Measurements from ENCODE around the gene ZNF385B. TPM values are rescaled to one million over a fixed set of nuclear protein-coding genes. Genes with fewer than 3 reads are reported as not detected.
"Not testable (repeated sequence)": the region's sequence is repeated elsewhere in the genome, so short reads cannot be mapped to it uniquely, and the experiment has no call there.

Gene ZNF385B
- polyA plus RNA-seq, 12 donors = 11.0 to 32.8 (median 19.8) TPM; not detected in 1

GRCh38 chr2:179804206-179804605, 57.2 kb downstream of the ZNF385B start:
- DNase-seq = no peak

- DNase-seq = no peak
Observed at GRCh38 chr2:179802051-179802882, 59.1 kb downstream of the ZNF385B start.

- DNase-seq = no peak
Observed at GRCh38 chr2:179800776-179801175, 60.6 kb downstream of the ZNF385B start.

GRCh38 chr2:179796213-179797007, 65.0 kb downstream of the ZNF385B start:
- DNase-seq = no peak

DNA sequence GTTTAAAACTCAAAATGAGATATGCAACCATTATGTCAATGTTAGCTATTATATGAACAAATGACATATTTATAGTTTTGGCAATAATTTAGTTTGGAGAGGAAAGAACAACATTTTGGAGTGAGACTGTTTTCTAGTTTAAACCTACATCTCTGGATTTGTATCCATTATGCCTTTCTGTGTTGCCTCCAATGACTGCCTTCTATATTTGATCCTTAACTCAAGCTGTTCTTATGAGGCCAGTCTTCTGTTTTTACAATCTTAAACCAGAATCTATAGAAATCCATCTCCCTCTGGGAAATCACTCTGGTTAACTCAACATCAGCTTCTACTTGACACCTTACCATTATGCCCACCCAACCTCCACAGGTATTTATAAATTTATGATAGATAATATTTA, 67.5 kb downstream of the ZNF385B start:
- no peak for DNase-seq

GRCh38 chr2:179793238-179793637, 68.2 kb downstream of the ZNF385B start:
- DNase-seq = no peak

GRCh38 chr2:179790235-179791217, 70.9 kb downstream of the ZNF385B start:
- no peak for DNase-seq

DNA sequence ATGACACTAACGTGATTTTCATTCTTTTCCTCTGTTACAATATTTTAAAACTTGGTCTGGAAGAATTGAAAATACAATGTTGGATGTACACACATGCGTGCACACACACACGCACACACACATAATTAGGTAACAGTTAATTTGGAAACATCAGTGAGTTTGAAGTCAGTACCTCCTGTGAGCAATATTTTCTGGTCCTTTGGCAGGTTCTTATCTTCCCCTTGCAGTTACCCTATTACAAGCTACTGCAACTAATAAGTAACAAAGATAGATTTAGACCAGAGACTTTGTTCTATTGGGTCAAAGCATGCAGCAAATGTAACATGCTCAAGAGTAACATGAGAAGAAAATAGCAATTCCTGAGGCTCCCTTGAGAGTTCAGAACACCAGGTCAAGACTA, 73.3 kb downstream of the ZNF385B start:
- DNase-seq = no peak

GRCh38 chr2:179787601-179788000, 73.8 kb downstream of the ZNF385B start:
- no peak for DNase-seq

DNA sequence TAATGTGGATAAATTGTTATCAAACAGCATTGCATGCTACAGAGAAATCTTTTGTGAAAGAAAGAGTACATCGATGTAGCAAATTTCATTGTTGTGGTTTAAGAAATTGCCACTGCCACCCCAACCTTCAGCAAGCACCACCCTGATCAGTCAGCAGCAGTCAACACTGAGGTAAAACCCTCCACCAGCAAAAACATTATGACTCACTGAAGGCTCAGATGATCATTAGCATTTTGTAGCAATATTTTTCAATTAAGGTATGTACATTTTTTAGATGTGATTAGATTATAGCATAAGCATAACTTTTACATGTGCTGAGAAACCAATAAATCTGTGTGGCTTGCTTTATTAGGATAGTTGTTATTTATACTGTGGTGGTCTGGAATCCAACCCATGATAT, 75.5 kb downstream of the ZNF385B start:
- no peak for DNase-seq

DNA sequence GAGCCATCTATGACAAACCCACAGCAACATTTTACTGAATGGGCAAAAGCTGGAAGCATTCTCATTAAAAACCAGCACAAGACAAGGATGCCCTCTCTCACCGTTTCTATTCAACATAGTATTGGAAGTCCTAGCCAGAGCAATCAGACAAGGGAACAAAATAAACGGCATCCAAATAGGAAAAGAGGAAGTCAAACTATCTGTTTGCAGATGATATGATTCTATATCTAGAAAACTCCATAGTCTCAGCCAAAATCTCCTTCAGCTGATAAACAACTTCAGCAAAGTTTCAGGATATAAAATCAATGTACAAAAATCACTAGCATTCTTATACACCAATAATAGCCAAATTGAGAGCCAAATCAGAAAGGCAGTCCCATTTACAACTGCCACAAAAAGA, 79.1 kb downstream of the ZNF385B start:
- not testable (repeated sequence) for DNase-seq

DNA sequence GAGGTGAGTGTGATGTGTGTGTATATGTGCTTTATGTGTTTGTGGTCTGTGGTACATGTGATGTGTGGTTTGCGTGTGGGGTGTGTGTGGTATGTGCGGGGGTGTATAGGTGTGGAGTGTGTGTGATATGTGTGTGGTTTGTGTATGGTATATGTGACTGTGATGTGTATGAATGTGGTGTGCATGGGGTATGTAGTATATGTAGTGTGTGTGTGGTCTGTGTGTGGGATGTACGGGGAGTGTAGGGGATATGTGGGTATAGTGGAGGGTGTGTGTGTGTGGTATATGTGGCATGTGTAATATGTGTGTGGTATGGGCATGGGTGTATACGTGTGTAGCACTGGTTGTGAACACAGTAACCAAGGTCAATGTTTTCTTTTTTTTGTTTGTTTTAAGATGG, 87.4 kb downstream of the ZNF385B start:
- DNase-seq = no peak

DNA sequence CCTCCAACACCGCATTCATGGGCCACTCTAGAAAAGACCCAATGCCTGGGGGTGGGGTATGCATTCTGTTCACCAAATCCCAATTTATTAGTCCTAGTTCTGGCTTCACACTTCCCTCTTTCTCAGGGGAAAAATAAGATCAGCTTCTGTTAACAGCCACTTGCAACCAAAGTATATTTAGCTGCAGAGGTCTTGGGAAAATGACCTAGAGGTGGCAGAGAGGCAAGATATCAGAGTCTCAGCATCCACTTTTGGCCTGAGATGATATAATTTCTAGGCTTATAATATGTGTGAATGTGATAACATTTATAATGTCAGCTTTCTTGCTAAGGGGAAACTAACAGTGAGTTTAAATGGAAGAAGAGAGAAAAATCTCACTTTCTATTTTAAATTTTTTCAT, 89.1 kb downstream of the ZNF385B start:
- no peak for DNase-seq

- no peak for DNase-seq
Observed at GRCh38 chr2:179771791-179772190, 89.6 kb downstream of the ZNF385B start.

DNA sequence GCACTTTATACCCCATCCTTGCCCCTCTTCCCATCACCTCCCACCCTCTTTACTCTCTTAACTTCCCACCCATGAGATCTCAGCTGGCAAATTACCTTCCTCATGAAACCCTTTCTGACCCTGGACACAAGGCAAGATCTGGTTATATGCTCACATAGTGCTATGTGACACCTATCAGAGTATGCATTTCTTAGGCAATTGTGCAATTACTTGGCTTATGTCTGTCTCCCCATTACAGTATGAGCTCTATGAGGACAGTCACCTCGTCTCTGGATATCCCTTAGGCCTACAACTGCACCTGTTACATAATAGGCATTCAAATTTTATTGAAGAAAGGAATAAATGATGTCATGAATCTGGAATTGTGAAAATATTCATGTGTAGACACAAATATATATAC, 91.4 kb downstream of the ZNF385B start:
- no peak for DNase-seq

GRCh38 chr2:179769323-179769722, 92.1 kb downstream of the ZNF385B start:
- DNase-seq = no peak

GRCh38 chr2:179768765-179769164, 92.6 kb downstream of the ZNF385B start:
- DNase-seq = no peak

GRCh38 chr2:179765666-179766065, 95.7 kb downstream of the ZNF385B start:
- no peak for DNase-seq

DNA sequence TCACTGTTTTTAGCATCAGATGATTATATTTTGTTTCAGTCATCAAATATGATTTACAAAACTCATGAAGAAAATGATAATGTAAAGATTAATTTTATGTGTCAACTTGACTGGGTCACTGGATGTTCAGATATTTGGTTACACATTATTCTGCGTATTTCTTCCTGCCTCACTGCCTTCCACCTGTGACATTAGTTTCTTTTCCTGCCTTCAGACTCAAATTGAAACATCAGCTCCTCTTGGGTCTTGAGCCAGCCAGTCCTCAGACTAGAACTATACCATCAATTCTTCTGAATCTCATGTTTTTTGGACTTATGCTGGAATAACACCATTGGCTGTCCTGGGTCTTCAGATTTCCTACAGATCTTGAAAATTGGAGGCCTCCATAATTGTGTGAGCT, 96.7 kb downstream of the ZNF385B start:
- DNase-seq = no peak

DNA sequence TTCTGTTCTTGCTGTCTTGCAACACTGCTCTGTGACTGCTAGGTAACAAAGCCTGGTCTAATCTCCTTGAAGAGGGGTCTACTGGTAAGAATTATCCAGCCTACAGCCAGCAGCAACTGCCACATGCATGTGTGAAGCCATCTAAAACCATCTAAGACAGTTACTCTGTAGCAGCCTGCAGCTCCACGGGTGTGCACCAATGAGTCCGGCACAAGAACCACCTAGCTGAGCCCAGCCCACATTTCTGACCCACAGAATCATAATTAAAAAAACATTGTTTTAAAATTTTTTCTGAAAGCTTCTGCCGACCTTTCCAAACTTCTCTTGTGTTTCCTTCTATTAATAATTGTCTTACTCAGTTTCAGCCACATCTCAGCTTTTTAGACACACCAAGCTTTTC, 102.8 kb downstream of the ZNF385B start:
- no peak for DNase-seq

DNA sequence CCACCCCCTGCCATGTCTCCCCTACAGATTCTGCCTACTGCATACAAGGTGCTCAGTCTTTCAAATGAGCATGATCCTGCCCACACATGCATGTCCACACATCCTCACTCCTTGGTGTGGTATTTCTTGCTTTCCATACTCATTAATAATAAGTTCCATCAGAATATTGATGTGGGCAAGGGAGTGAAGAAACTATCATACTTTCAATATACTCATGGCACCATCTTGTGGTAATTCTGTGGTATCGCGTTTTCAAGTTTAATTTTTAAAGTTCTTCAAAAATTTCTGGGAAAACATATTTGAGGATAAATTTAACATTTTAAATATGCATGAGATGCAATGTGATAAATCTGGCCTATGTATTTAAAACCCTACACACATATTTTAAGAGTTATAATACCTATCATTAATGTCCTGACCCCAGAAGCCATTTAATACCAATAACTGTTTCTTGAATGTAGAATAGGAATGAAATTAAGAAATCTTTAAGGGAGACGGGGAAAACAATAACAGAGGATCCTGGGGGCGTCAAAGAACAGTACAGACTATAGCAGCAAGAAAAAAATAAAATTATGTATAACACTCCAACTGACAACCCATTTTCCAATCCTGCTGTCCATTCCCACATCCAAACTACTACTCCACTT, 110.1 kb downstream of the ZNF385B start:
- DNase-seq = peak; percentile 7
